ENCODE measurements around the gene COL20A1.

The COL20A1 gene

GRCh38 chr20:63261060-63261794 lies 31.8 kb upstream of the COL20A1 start:
- DNase-seq (ENCODE audit: low spot score): no peak

GRCh38 chr20:63261795-63262528 lies 31.0 kb upstream of the COL20A1 start:
- no peak for DNase-seq (ENCODE audit: low spot score)

GRCh38 chr20:63262836-63263235 lies 30.1 kb upstream of the COL20A1 start:
- DNase-seq (ENCODE audit: low spot score): no peak

GRCh38 chr20:63264000-63264399 lies 29.0 kb upstream of the COL20A1 start:
- DNase-seq (ENCODE audit: low spot score): no peak

- DNase-seq (ENCODE audit: low spot score): no peak
These were observed 28.5 kb upstream of the COL20A1 start for GRCh38 chr20:63264519-63264918.

- no peak for DNase-seq (ENCODE audit: low spot score)
These were observed 27.0 kb upstream of the COL20A1 start for GRCh38 chr20:63265891-63266515.

GRCh38 chr20:63267691-63268090 lies 25.3 kb upstream of the COL20A1 start:
- no peak for DNase-seq (ENCODE audit: low spot score)

- no peak for DNase-seq (ENCODE audit: low spot score)
These were observed 24.7 kb upstream of the COL20A1 start for GRCh38 chr20:63268256-63268655.

- DNase-seq (ENCODE audit: low spot score): no peak
These were observed 24.1 kb upstream of the COL20A1 start for GRCh38 chr20:63268671-63269439.

- DNase-seq (ENCODE audit: low spot score): no peak
These were observed 23.3 kb upstream of the COL20A1 start for GRCh38 chr20:63269724-63270123.

- no peak for DNase-seq (ENCODE audit: low spot score)
These were observed 22.2 kb upstream of the COL20A1 start for GRCh38 chr20:63270606-63271325.

- peak; percentile 85 for DNase-seq (ENCODE audit: low spot score)
These were observed 20.6 kb upstream of the COL20A1 start, which contains the start of gene ARFGAP1 for GRCh38 chr20:63272105-63273058. ARFGAP1 (plus strand) TSS chr20:63272813; CDS start chr20:63275581, 2,768 bp downstream.

GRCh38 chr20:63273059-63273579 lies 19.9 kb upstream of the COL20A1 start:
- no peak for DNase-seq (ENCODE audit: low spot score)

GRCh38 chr20:63273635-63274380 lies 19.2 kb upstream of the COL20A1 start:
- no peak for DNase-seq (ENCODE audit: low spot score)

- no peak for DNase-seq (ENCODE audit: low spot score)
These were observed 18.4 kb upstream of the COL20A1 start for GRCh38 chr20:63274381-63275228.

GRCh38 chr20:63275825-63276224 lies 17.2 kb upstream of the COL20A1 start:
- DNase-seq (ENCODE audit: low spot score): no peak

GRCh38 chr20:63276956-63277355 lies 16.0 kb upstream of the COL20A1 start:
- no peak for DNase-seq (ENCODE audit: low spot score)
